ACC112 (cell line): ENCODE data around the gene KCNG1.

ENCODE experiments used
- H2AFZ ChIP-seq: fragments of 200-600 bp; sonication (generic); one replicate; pipeline ENCODE4 v1.6.0; 2017; ENCODE audit warnings: antibody characterized with exemption, low read length; ENCODE audit not compliant: unreplicated experiment
- H3K27ac ChIP-seq: fragments of 200-600 bp; sonication (generic); 2 replicates; pipeline ENCODE4 v1.5.1; 2014; ENCODE audit warnings: low read depth, mild to moderate bottlenecking, antibody characterized with exemption, low read length, moderate library complexity
- H3K27me3 ChIP-seq: fragments of 200-600 bp; sonication (generic); 2 replicates; pipeline ENCODE4 v1.6.1; 2014; ENCODE audit warnings: mild to moderate bottlenecking, antibody characterized with exemption, low read length, moderate library complexity, mixed read lengths; ENCODE audit not compliant: insufficient read depth
- H3K36me3 ChIP-seq: fragments of 200-600 bp; sonication (generic); 2 replicates; pipeline ENCODE4 v1.6.1; 2016; ENCODE audit warnings: mild to moderate bottlenecking, antibody characterized with exemption, low read length, moderate library complexity, mixed read lengths; ENCODE audit not compliant: insufficient read depth
- H3K4me1 ChIP-seq: fragments of 200-600 bp; sonication (generic); one replicate; pipeline ENCODE4 v1.6.1; 2016; ENCODE audit warnings: low read length, mixed read lengths; ENCODE audit not compliant: insufficient read depth, unreplicated experiment, control insufficient read depth
- H3K4me3 ChIP-seq: fragments of 200-600 bp; sonication (generic); 2 replicates; pipeline ENCODE4 v1.5.1; 2014; ENCODE audit warnings: mild to moderate bottlenecking, low read depth, low read length
- H3K79me2 ChIP-seq: fragments of 200-600 bp; sonication (generic); one replicate; pipeline ENCODE4 v1.6.0; 2016; ENCODE audit warnings: low read length; ENCODE audit not compliant: control insufficient read depth, unreplicated experiment, insufficient read depth

The KCNG1 gene

DNA sequence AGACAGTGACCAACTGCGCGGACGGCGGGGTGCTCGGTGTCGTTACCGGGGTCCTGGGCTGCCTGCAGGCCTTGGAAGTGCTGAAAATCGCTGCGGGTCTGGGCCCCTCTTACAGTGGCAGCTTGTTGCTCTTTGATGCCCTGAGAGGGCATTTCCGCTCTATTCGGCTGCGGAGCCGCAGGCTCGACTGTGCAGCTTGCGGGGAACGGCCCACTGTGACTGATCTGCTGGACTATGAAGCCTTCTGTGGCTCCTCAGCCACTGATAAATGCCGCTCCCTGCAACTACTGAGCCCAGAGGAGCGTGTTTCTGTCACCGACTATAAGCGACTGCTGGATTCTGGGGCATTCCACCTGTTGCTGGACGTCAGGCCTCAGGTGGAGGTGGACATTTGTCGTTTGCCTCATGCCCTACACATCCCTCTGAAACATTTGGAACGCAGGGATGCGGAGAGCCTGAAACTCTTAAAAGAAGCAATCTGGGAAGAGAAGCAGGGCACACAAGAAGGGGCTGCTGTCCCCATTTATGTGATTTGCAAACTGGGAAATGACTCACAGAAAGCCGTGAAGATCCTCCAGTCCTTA lies 63.3 kb downstream of the KCNG1 start:
- Histone ChIP-seq H3K79me2 (peaks cover 56% of the 10 kb centered on the region), H3K27ac (peak overlapping the region; percentile 89; the same call in 1 of the 2 replicates), H3K4me3 (peak overlapping the region; percentile 92), H2AFZ (no peak overlapping the region), H3K27me3 (no peaks in the 10 kb centered on the region), H3K4me1 (peaks cover 30% of the 10 kb centered on the region), H3K36me3 (peaks cover 12% of the 10 kb centered on the region)

DNA sequence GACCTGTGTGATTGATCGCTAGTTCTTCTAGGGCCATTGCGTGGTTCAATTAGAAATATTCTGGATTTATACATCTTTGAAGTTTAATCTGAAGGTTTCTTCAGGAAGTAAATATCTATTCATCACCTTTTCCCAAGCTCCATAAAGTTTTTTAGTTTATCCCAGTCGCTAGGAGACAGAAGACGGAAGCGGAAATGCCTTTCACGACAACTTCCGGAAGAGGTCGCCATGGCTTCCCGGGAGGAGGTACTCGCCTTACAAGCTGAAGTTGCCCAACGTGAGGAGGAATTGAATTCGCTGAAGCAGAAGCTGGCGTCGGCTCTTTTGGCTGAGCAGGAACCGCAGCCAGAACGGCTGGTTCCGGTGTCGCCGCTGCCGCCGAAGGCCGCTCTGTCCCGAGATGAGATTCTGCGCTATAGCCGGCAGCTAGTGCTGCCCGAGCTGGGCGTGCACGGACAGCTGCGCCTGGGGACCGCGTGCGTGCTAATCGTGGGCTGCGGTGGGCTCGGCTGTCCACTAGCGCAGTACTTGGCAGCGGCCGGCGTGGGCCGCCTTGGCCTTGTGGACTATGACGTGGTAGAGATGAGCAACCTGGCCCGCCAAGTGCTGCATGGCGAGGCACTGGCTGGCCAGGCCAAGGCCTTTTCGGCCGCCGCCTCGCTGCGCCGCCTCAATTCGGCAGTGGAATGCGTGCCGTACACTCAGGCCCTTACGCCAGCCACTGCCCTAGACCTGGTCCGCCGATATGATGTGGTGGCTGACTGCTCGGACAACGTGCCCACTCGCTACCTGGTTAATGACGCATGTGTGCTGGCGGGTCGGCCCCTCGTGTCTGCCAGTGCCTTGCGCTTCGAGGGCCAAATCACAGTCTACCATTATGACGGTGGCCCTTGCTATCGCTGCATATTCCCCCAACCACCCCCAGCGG lies 64.0 kb downstream of the KCNG1 start, which contains the start of gene MOCS3:
TSS of gene MOCS3 (plus strand) at position 204 of the 928 bp plus-strand sequence. CDS start at position 229, 25 bp downstream.
- Histone ChIP-seq H3K4me1 (peaks cover 30% of the 10 kb centered on the region), H3K4me3 (peak within 1 kb of the TSS; percentile 92), H3K79me2 (peaks cover 64% of the 10 kb centered on the region), H2AFZ (peak within 1 kb of the TSS; percentile 70), H3K36me3 (peaks cover 14% of the 10 kb centered on the region), H3K27ac (peak within 1 kb of the TSS; percentile 89), H3K27me3 (no peaks in the 10 kb centered on the region)

DNA sequence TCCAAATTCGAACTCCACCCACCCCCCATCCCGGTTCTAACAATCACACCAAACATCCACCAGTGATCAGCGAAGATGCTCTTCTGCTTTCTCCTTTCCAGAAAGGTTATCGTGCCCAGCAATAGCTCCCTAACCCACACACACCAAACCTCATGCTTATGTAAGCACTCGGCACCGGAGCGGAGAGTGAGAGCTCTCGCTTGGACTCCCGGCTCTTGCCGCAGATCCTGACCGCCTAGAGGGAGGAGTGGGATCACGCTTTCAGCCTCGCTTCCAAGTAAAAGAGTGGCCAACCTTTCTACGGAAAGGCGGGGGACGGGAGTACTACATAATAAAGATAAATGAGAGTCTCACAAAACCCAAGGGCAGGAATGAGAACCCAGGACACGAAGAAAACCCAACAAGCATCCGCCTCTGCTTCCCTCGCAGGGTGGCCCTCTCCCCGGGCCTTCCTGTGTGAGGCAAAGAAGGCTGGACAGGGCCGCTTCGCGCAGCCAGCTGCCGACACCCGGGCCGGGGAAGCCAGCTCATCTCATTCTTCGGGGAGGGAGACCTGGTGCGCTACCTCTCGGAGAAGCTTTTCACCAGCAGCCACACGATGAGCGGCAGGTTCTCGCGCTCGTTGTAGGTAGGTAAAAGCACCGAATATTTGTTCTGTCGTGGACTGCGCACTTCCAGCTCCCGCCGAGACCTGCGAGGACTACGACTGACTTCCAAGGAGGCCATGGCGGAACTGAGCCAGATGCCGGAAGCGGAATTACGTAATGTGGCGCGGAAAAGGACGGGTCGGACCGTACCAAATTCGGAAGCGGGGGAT lies 64.9 kb downstream of the KCNG1 start, which contains the start of gene DPM1:
TSS of gene DPM1 (minus strand) at position 735 of the 817 bp plus-strand sequence. CDS start at position 726, 9 bp downstream.
- H3K36me3 ChIP-seq, result peaks cover 14% of the 10 kb centered on the region
- peak within 1 kb of the TSS; percentile 70 for H2AFZ ChIP-seq
- peaks cover 72% of the 10 kb centered on the region for H3K79me2 ChIP-seq
- no peaks in the 10 kb centered on the region for H3K27me3 ChIP-seq
- peak within 1 kb of the TSS; percentile 92 for H3K4me3 ChIP-seq
- H3K27ac ChIP-seq, result peak within 1 kb of the TSS; percentile 89
- peaks cover 30% of the 10 kb centered on the region for H3K4me1 ChIP-seq

DNA sequence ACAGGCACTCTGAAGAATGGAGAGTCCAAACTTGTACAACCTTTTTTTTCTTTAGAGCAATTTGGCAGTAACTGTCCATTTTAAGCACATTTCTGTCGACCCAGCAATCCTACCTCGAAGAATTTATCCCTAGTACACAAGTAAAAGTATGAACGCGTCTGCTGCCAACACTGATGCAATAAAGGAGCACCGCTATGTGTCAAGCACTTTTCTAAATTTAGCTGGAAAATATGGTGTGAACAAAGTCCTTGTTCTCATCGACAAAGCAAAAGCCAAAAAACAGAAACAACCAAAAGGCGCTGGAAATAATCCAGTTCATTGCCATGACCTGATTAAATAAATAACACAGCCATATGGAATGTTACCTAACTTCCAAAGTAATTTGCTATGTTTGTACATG lies 65.6 kb downstream of the KCNG1 start:
- Histone ChIP-seq H2AFZ (no peak overlapping the region), H3K4me1 (peaks cover 30% of the 10 kb centered on the region), H3K27ac (peak overlapping the region; percentile 89; the same call in 1 of the 2 replicates), H3K36me3 (peaks cover 14% of the 10 kb centered on the region), H3K79me2 (peaks cover 74% of the 10 kb centered on the region), H3K27me3 (no peaks in the 10 kb centered on the region), H3K4me3 (peak overlapping the region; percentile 92)

DNA sequence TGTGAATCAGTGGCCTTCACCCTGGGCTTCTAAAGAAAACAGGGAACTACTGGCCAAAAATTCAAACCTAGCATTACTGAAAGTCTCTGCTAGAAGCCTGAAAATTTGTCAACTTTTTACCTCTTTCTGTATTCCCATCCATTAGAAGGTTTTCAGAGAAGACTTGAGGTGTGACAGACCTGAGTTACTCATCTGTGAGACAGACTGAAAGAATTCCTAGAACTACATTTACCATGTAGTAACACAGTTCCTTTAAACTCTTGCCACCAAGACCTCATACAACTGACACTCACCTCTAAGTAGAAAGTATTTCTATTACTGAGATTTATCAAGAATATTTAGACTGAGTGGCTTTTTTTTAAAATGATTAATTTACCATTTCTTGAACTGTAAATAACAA lies 69.1 kb downstream of the KCNG1 start:
- Histone ChIP-seq H3K79me2 (peaks cover 74% of the 10 kb centered on the region), H3K4me3 (no peak overlapping the region), H3K36me3 (peaks cover 28% of the 10 kb centered on the region), H2AFZ (no peak overlapping the region), H3K4me1 (peaks cover 27% of the 10 kb centered on the region), H3K27ac (no peak overlapping the region), H3K27me3 (no peaks in the 10 kb centered on the region)
